NCI-H2196 (cell line): Measurements from ENCODE around the gene PRPSAP1.
A peak's percentile ranks its signal among the peaks of the same experiment; 100 is the strongest.
"Not testable (repeated sequence)": the region's sequence is repeated elsewhere in the genome, so short reads cannot be mapped to it uniquely, and the experiment has no call there.

Experiments used
- DNase-seq: peaks from one replicate; lab custom pipeline; 2025; ENCODE audit not compliant: unreplicated experiment; lab: John Stamatoyannopoulos, UW

The PRPSAP1 gene

DNA sequence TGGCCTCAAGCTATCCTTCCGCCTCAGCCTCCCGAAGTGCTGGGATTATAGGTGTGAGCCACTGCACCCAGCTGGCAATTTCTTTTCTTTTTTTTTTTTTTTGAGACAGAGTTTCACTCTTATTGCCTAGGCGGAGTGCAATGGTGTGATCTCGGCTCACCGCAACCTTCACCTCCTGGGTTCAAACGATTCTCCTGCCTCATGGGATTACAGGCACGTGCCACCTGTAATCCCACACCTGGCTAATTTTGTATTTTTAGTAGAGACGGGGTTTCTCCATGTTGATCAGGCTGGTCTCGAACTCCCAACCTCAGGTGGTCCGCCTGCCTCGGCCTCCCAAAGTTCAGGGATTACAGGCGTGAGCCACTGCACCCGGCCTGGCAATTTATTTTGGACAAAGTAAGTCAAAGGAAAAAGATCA, 86.1 kb downstream of the PRPSAP1 start:
- DNase-seq, result not testable (repeated sequence)

DNA sequence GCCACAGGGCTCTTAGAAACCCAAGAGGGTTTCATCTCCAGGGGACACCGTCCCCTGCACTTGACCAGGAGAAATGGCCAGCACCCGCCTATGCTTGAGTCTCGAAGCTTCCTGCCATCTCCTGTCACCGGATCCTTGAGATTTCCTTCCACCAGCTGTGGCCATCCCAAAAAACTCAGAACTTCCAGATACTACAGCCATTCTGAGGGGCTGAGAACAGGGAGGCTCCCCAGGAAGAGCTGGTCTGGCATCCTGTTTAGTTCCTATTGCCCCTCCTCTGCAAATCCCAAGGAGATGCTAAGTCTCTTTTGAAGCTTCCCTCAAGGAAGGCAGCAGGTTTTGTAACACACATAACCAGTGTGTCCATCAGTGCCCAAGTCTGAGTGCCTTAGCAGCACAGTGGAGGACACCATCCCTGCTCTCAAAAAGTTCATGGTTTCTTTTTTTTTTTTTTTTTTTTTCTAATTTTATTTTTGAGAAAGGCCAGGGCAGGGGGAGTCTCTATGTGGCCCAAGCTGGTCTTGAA, 86.6 kb downstream of the PRPSAP1 start:
- no peak for DNase-seq

- DNase-seq, result no peak
Measured at GRCh38 chr17:76266244-76266938, 87.3 kb downstream of the PRPSAP1 start.

- DNase-seq, result peak; percentile 64
Measured at GRCh38 chr17:76265624-76266243, 88.0 kb downstream of the PRPSAP1 start.

DNA sequence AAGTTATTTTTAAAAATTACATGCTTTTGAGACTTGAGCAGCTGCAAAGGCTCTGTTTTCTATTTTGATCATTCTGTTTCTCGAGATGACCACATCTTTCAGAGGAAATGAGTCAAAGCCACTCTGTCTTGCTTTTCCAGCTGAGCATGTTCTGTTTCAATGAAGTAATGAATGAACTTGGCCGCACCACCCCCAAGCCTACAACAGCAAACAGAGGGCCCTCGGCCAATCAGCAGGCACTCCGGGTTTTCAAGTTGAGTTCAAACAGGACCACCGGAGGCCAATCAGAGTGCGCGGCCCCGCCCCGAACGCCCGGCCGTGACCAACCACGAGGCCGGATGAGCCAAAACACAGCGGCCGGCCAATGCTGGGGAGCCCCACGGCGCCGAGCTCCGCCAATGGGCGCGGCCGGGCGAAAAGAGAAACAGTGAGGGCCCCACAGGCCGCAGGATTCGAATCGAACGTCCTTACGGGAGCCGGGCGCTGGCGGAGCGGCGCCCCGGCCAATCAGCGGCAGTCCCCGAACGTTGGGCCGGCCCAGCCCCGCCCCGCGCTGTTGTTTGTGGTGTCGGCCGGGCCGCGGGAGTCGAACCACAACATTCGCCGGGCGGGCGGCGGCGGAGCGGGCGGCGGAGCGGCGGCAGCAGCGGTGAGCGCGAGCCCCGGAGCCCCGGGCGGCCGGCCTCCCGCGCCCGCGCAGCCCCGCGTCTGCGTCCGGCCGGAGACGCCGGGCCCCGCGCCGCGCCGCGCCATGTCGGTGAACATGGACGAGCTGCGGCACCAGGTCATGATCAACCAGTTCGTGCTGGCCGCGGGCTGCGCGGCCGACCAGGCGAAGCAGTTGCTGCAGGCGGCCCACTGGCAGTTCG, 88.7 kb downstream of the PRPSAP1 start, which contains the start of gene UBALD2:
Gene UBALD2, plus strand, starts transcription at position 594 of the 869 bp plus-strand sequence. Its CDS starts 158 bp downstream, at position 752.
- peak; percentile 100 for DNase-seq

DNA sequence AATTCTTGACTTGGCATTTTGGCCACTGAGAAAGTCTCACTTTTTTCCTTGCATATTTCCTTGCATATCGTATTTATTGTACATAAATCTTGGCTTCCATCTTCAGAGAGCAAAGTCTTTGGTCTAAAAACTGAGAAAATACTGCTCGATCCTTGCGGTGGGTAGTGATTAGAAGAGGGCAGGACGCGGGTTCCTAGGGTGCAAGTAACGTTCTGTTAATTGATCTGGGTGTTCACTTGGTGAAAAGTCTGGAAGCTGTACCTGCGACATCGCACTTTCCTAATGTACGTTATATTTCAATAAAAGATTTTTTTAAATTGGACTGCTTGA, 89.3 kb downstream of the PRPSAP1 start:
- no peak for DNase-seq

GRCh38 chr17:76263896-76264295, 89.8 kb downstream of the PRPSAP1 start:
- no peak for DNase-seq

GRCh38 chr17:76262732-76263344, 90.9 kb downstream of the PRPSAP1 start:
- DNase-seq, result peak; percentile 83

DNA sequence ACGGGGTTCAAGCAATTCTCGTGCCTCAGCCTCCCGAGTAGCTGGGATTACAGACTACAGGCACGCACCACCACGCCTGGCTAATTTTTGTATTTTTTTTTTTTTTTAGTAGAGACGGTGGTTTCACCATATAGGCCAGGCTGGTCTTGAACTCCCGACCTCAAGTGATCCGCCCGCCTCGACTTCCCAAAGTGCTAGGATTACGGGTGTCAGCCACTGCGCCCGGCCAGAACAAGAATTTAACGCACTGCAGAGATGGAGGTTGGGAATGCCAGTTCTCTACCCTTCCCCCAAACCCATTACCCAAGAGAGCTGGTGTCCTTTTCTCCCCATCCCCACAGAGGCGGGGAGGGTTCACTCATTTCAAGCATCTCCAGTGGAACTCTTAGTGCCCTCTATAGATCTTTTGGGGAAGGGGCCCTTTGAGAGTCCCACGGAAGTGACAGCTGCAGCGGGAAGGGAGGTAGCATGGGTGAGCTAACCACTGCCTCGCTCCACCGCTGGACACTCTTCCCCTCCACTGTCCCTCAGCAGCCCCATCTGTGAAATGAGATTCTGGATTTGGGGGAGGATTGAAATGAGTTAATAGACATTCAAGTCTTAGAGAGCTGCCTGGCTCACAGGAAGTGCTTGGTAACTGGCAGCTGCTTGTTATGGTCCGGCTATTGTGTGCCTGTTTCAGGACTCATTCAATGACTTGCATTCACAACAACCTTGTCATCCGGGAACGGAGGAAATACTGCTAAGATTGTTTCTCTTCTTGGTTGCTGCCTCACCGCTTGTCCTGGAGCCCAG, 92.1 kb downstream of the PRPSAP1 start:
- DNase-seq, result no peak

DNA sequence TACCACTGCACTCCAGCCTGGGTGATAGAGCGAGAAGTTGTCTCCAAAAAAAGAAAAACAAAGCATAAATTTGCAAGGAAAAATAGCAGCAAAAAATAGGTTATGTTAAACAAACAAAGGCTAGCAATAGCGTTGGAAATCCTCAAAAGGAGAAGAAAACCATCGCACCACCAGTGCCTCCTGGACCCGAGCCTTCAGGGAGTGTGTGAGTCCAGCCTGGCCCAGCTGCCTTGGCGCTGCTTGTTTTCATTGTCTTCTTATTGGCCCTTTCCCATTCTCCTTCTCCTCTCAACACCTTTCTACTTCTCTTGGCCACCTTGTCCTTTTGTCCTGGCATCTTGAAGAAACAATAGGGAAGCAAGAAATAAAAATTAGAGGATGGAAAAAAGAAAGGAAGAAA, 93.0 kb downstream of the PRPSAP1 start:
- no peak for DNase-seq

DNA sequence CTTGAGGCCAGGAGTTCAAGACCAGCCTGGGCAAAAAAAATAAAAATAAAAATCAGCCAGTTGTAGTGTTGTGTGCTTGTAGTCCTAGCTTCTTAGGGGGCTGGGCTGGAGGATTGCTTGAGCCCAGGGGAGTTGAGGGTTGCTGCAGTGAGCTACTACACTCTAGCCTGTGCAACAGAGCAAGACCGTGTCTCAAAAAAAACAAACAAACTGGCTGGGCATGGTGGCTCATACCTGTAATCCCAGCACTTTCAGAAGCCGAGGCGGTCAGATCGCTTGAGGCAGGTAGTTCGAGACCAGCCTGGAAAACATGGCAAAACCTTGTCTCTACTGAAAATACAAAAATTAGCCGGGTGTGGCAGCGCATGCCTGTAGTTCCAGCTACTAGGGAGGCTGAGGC, 93.5 kb downstream of the PRPSAP1 start:
- DNase-seq, result no peak
